ENCODE measurements around the gene IGDCC3. TPM values are rescaled to one million over a fixed set of nuclear protein-coding genes. Genes with fewer than 3 reads are reported as not detected.

The IGDCC3 gene
- total RNA-seq, 1 donor from 2014 or later = 6.9 TPM

GRCh38 chr15:65304381-65305149 is 73.2 kb downstream of the IGDCC3 start, which contains the start of gene RNU5B-1:
Gene RNU5B-1, plus strand, starts transcription at chr15:65304677.
- FAIRE-seq (peak; percentile 88), DNase-seq (ENCODE audit: low spot score in 2 of 2) (peak; percentile 74 to 75)

GRCh38 chr15:65303687-65304380 is 74.0 kb downstream of the IGDCC3 start:
- FAIRE-seq = no peak
- no peak for DNase-seq (ENCODE audit: low spot score in 2 of 2)

- no peak for DNase-seq (ENCODE audit: low spot score in 2 of 2)
- no peak for FAIRE-seq
Measured at GRCh38 chr15:65302061-65302460, 75.7 kb downstream of the IGDCC3 start.

- FAIRE-seq = no peak
- no peak for DNase-seq (ENCODE audit: low spot score in 2 of 2)
Measured at GRCh38 chr15:65300924-65301441, 76.8 kb downstream of the IGDCC3 start.

- DNase-seq (ENCODE audit: low spot score in 2 of 2) = no peak
- no peak for FAIRE-seq
Measured at GRCh38 chr15:65298731-65299130, 79.1 kb downstream of the IGDCC3 start.

- FAIRE-seq (no peak), DNase-seq (ENCODE audit: low spot score in 2 of 2) (no peak)
Measured at GRCh38 chr15:65292938-65293518, 84.8 kb downstream of the IGDCC3 start.

- FAIRE-seq = no peak
- DNase-seq (ENCODE audit: low spot score in 2 of 2) = no peak
Measured at GRCh38 chr15:65290228-65290627, 87.6 kb downstream of the IGDCC3 start.

GRCh38 chr15:65289261-65289854 is 88.4 kb downstream of the IGDCC3 start:
- FAIRE-seq = no peak
- no peak for DNase-seq (ENCODE audit: low spot score in 2 of 2)

GRCh38 chr15:65287520-65287855 is 90.3 kb downstream of the IGDCC3 start:
- DNase-seq (ENCODE audit: low spot score in 2 of 2) (no peak), FAIRE-seq (no peak)

GRCh38 chr15:65286704-65287519 is 90.9 kb downstream of the IGDCC3 start, which contains the start of gene PARP16:
Gene PARP16, minus strand, starts transcription at chr15:65286883. Its CDS starts 457 bp downstream, at chr15:65286426.
- FAIRE-seq = no peak
- peak; percentile 88 to 90 for DNase-seq (ENCODE audit: low spot score in 2 of 2)

- no peak for DNase-seq (ENCODE audit: low spot score in 2 of 2)
- FAIRE-seq = no peak
Measured at GRCh38 chr15:65286069-65286703, 91.6 kb downstream of the IGDCC3 start.

GRCh38 chr15:65285291-65286068 is 92.3 kb downstream of the IGDCC3 start:
- FAIRE-seq = no peak
- DNase-seq (ENCODE audit: low spot score in 2 of 2) = no peak

GRCh38 chr15:65278480-65278879 is 99.3 kb downstream of the IGDCC3 start:
- FAIRE-seq = no peak
- DNase-seq (ENCODE audit: low spot score in 2 of 2) = no peak

Small RNA genes lying within 50 kb of the gene (small RNA-seq; reads per million reads assigned to genes)
- gene RNU5A-1 = 379,421 reads per million, percentile 100 among the genes with 10 or more reads in this experiment
- gene RNU5B-1 = 150,688 reads per million, percentile 100 among the genes with 10 or more reads in this experiment
- not detected for gene SNORA24B

Other genes with a start within 250 kb of the IGDCC3 start
- gene PDCD7, start 244.2 kb downstream of the IGDCC3 start, total RNA-seq = 13.9 TPM
- gene CLPX, start 192.7 kb downstream of the IGDCC3 start, total RNA-seq = 73.4 TPM
- 0.41 TPM for gene CILP, start 166.5 kb downstream of the IGDCC3 start, total RNA-seq
- gene PARP16, start 91.1 kb downstream of the IGDCC3 start, total RNA-seq = 8.6 TPM
- gene RNU5A-1, start 82.0 kb downstream of the IGDCC3 start, total RNA-seq = not detected
- gene RNU5B-1, start 73.3 kb downstream of the IGDCC3 start, total RNA-seq = not detected
- 6.9 TPM for gene IGDCC4, start 44.9 kb upstream of the IGDCC3 start, total RNA-seq
- 87.2 TPM for gene DPP8, start 139.7 kb upstream of the IGDCC3 start, total RNA-seq
- gene HACD3, start 152.5 kb upstream of the IGDCC3 start, total RNA-seq = 128 TPM
- gene INTS14, start 233.1 kb upstream of the IGDCC3 start, total RNA-seq = 17.5 TPM
- gene SLC24A1, start 243.9 kb upstream of the IGDCC3 start, total RNA-seq = 1.6 TPM